ENCODE results near the gene PTPDC1.

- TF ChIP-seq CTCF (conservative IDR thresholded peaks at IDR 0.05; ENCODE audit: low read depth, low read length) = no peak
- TF ChIP-seq MXI1 (IDR thresholded peaks at IDR 0.05; ENCODE audit: borderline replicate concordance, low read depth, low read length) = no peak
- TF ChIP-seq FOS (IDR thresholded peaks at IDR 0.05; ENCODE audit: low read depth, low read length) = no peak
- TF ChIP-seq POLR2A (IDR thresholded peaks at IDR 0.05; ENCODE audit: low read depth, low read length) = no peak
- TF ChIP-seq CEBPB (IDR thresholded peaks at IDR 0.05; ENCODE audit: low read depth, low read length) = no peak
- TF ChIP-seq RAD21 (IDR thresholded peaks at IDR 0.05; ENCODE audit: low read length) = no peak
- no peak for TF ChIP-seq BHLHE40 (IDR thresholded peaks at IDR 0.05; ENCODE audit: low read depth, low read length)
These were observed 42.6 kb downstream of the PTPDC1 start for GRCh38 chr9:94126844-94127243.
